H7 (cell line): ENCODE results near the gene LEAP2. TPM values are rescaled to one million over a fixed set of nuclear protein-coding genes. Genes with fewer than 3 reads are reported as not detected.

Source experiments
- DNase-seq: peaks from one replicate; pipeline ENCODE4 v3.0.0; 2012
- H3K27me3 ChIP-seq: 2 replicates; pipeline ENCODE4 v1.6.0; 2011; ENCODE audit warnings: mild to moderate bottlenecking, low read length; ENCODE audit not compliant: control insufficient read depth, insufficient read depth
- H3K36me3 ChIP-seq: replicated peaks from 2 replicates; pipeline ENCODE4 v1.5.1; 2011; ENCODE audit warnings: low read length; ENCODE audit not compliant: control insufficient read depth, insufficient read depth
- H3K4me3 ChIP-seq: 2 replicates; pipeline ENCODE4 v1.5.1; 2011; ENCODE audit warnings: low read depth, mild to moderate bottlenecking, control low read depth, low read length, moderate library complexity; ENCODE audit not compliant: insufficient read depth
- total RNA-seq: library from RNA; depleted of rRNA; stranded (reverse); fragments of >200 nt; shearing (Covaris generic); gene quantifications from 2 replicates; pipeline ENCODE4 v1.2.3, GENCODE V29; 2014

The LEAP2 gene
- total RNA-seq, 1 experiment from 2014 or later = 0.94 TPM

GRCh38 chr5:132883261-132883834 lies 9.9 kb downstream of the LEAP2 start:
- Histone ChIP-seq H3K4me3 (no peak overlapping the region), H3K36me3 (peaks cover 30% of the 10 kb centered on the region), H3K27me3 (no peaks in the 10 kb centered on the region)
- DNase-seq = no peak

GRCh38 chr5:132884548-132884947 lies 11.1 kb downstream of the LEAP2 start:
- Histone ChIP-seq H3K36me3 (peaks cover 30% of the 10 kb centered on the region), H3K4me3 (no peak overlapping the region), H3K27me3 (no peaks in the 10 kb centered on the region)
- no peak for DNase-seq

GRCh38 chr5:132886064-132886823 lies 12.8 kb downstream of the LEAP2 start:
- Histone ChIP-seq H3K4me3 (no peak overlapping the region), H3K36me3 (peaks cover 26% of the 10 kb centered on the region), H3K27me3 (no peaks in the 10 kb centered on the region)
- DNase-seq = no peak

- no peak for DNase-seq
- H3K36me3 ChIP-seq = peaks cover 28% of the 10 kb centered on the region
- H3K4me3 ChIP-seq = no peak overlapping the region
- no peaks in the 10 kb centered on the region for H3K27me3 ChIP-seq
Observed at GRCh38 chr5:132887283-132887682, 13.8 kb downstream of the LEAP2 start.

- no peak for DNase-seq
- H3K4me3 ChIP-seq = no peak overlapping the region
- H3K36me3 ChIP-seq = peaks cover 26% of the 10 kb centered on the region
- H3K27me3 ChIP-seq = no peaks in the 10 kb centered on the region
Observed at GRCh38 chr5:132889501-132889900, 16.0 kb downstream of the LEAP2 start.

- no peak for DNase-seq
- H3K27me3 ChIP-seq = no peaks in the 10 kb centered on the region
- no peak overlapping the region for H3K4me3 ChIP-seq
- H3K36me3 ChIP-seq = peaks cover 31% of the 10 kb centered on the region
Observed at GRCh38 chr5:132890817-132891216, 17.3 kb downstream of the LEAP2 start.

GRCh38 chr5:132895719-132896305 lies 22.3 kb downstream of the LEAP2 start:
- peaks cover 31% of the 10 kb centered on the region for H3K36me3 ChIP-seq
- H3K4me3 ChIP-seq = no peak overlapping the region
- H3K27me3 ChIP-seq = no peaks in the 10 kb centered on the region
- DNase-seq = no peak

- Histone ChIP-seq H3K4me3 (no peak overlapping the region), H3K27me3 (no peaks in the 10 kb centered on the region), H3K36me3 (peaks cover 31% of the 10 kb centered on the region)
- no peak for DNase-seq
Observed at GRCh38 chr5:132896685-132897084, 23.2 kb downstream of the LEAP2 start.

GRCh38 chr5:132898094-132898493 lies 24.6 kb downstream of the LEAP2 start:
- DNase-seq = no peak
- Histone ChIP-seq H3K36me3 (peaks cover 26% of the 10 kb centered on the region), H3K4me3 (no peak overlapping the region), H3K27me3 (no peaks in the 10 kb centered on the region)

GRCh38 chr5:132901036-132901435 lies 27.6 kb downstream of the LEAP2 start:
- H3K36me3 ChIP-seq = peaks cover 15% of the 10 kb centered on the region
- no peak for DNase-seq
- no peak overlapping the region for H3K4me3 ChIP-seq
- no peaks in the 10 kb centered on the region for H3K27me3 ChIP-seq

- no peak for DNase-seq
- peaks cover 9% of the 10 kb centered on the region for H3K36me3 ChIP-seq
- no peaks in the 10 kb centered on the region for H3K27me3 ChIP-seq
- no peak overlapping the region for H3K4me3 ChIP-seq
Observed at GRCh38 chr5:132901730-132902129, 28.3 kb downstream of the LEAP2 start.

- H3K4me3 ChIP-seq = no peak overlapping the region
- no peaks in the 10 kb centered on the region for H3K27me3 ChIP-seq
- no peak for DNase-seq
- H3K36me3 ChIP-seq = no peaks in the 10 kb centered on the region; the same call in 1 of the 2 replicates
Observed at GRCh38 chr5:132905938-132906337, 32.5 kb downstream of the LEAP2 start.

- H3K36me3 ChIP-seq = no peaks in the 10 kb centered on the region; the same call in 1 of the 2 replicates
- H3K4me3 ChIP-seq = no peak overlapping the region
- no peaks in the 10 kb centered on the region for H3K27me3 ChIP-seq
- DNase-seq = no peak
Observed at GRCh38 chr5:132907161-132907560, 33.7 kb downstream of the LEAP2 start.

GRCh38 chr5:132909702-132910101 lies 36.2 kb downstream of the LEAP2 start:
- Histone ChIP-seq H3K27me3 (no peaks in the 10 kb centered on the region), H3K36me3 (peaks cover 2% of the 10 kb centered on the region), H3K4me3 (no peak overlapping the region)
- no peak for DNase-seq

- Histone ChIP-seq H3K36me3 (peaks cover 2% of the 10 kb centered on the region), H3K4me3 (no peak overlapping the region), H3K27me3 (no peaks in the 10 kb centered on the region)
- no peak for DNase-seq
Observed at GRCh38 chr5:132915681-132916080, 42.2 kb downstream of the LEAP2 start.
